Bronchus fibroblast of lung (primary cell): ENCODE data around the gene LRRC37A2. TPM values are rescaled to one million over a fixed set of nuclear protein-coding genes. Genes with fewer than 3 reads are reported as not detected.

Source experiments
- total RNA-seq: library from RNA; depleted of rRNA; stranded (reverse); fragments of >200 nt; gene quantifications from 2 replicates; pipeline ENCODE4 v1.2.3, GENCODE V29; 2015

The LRRC37A2 gene
- total RNA-seq = 3.6 and 4.9 TPM in 2 replicates

DNA sequence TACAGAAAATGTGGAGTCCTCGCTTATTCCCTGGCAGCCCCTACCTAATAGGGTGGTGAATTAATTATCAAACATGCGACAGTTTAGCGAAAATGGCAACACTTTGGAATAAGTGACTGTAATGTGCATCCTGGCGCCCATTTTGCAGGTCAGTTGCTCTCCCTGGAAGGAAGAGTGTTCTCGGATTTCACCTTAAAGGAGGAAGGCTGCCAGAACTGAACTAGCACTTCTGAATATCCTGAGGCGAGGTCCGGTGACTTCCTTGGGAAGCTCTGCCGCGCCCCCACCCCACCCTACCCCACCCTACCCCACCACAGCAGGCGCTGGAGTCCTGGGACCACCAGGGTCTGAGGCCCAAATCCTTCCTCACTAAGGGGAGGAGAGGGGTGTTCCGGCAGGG is at the start of gene LRRC37A2:
LRRC37A2 (plus strand) TSS at position 301 of the 400 bp plus-strand sequence. CDS start 245 bp downstream, outside the sequence.

DNA sequence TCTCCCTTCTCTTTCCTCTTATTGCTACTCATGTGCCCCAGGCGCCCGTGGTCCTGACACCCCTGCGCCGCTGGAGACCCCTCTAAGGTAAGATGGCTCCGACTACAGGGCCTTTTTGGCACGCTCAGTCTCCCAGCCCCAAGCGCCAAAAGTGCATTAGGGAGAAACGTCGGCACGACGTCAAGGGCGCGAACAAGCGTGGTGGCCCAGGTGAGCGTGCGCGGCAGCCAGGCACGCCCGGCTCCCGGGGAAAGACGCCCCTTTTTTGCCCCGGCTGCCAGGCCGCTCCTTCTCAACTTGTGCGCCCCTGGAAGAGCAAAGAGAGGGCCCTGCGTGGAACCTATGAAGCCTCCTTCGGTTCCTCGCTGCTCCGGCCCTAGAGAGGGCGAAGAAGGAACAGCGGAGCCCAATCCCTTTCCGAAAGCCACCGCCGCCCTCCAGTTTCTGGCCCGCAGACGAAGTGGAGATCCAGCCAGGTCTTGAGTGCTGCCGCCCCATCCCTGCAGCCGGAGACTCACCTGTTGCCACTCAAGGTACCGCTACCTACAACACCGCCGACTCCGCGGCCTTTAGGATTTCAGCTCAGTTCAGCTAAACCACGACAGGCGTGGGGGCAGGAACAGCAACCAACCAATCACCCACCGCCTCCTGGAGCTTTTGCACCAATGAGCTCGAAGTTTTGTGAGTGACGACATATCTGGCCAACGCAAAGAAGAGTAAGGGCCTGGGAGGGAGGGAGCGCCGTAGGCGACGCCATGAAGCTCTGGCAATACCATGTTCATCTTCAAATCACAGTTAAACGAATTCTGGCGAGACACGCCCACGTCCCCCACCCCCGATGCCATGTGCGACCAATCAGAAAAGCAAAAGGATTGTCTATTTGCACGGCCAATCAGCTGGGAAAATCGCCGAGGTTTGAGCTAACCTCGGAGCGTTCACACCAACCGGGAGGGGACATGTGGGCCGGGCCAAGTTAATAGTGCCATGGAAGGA is 67.1 kb downstream of the LRRC37A2 start, which contains the start of gene ARL17A:
ARL17A (minus strand) TSS at position 609 of the 993 bp plus-strand sequence. CDS start 3,369 bp downstream, outside the sequence.

DNA sequence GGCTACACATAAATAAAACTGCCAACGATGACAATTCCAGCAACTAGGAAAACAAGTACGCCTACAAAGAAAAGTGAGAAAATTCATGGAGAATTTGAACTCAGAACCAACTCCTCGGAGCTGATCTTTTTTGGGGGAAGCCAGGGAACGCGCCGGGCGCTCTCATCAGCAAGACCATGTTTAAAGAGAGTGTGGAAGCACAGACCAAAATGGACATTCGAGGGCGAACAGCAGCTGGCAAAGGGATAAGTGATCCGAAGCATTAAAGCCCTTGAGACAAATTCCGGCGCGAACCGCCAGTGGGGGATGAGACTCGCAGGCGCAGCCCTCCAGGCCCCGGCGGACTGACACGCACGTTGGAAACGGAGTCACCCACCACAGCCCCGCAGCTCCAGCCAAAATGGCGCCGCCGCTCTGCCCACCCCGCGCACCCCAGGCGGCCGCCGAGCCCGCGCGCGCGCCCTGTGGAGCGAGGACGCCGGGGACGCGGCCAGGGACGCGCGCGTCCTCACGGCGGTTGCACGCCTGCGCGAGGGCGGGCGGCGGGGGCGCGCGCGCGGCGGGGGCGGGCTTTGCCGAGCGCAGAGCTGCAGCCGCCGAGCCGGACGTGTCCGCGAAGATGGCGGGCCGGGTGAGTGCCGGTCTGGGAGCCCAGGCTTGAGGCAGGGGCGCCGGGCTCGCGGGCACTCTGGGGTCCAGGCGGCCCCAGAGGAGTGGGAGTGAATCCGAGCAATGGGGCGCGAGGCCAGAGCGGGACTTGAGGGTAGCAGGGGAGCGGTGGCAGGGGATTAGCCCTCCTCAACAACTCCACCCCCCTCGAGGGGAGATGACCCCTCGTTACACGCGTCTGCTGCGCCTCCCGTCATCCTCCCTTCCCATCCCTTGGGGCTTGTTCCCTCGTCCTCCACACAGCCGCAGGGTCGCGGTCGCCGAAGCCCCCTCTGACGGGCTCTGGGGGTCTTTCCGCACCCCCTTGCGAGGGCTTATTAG is 78.2 kb downstream of the LRRC37A2 start, which contains the start of gene NSF:
NSF (plus strand) TSS at position 513 of the 990 bp plus-strand sequence; CDS start at position 620, 107 bp downstream.

Other genes with a start within 250 kb of the LRRC37A2 start
- 0.67 and 0.74 TPM in 2 replicates for gene LRRC37A, start 217.3 kb upstream of the LRRC37A2 start, total RNA-seq
- 5.2 and 6.6 TPM in 2 replicates for gene ARL17B, start 150.7 kb upstream of the LRRC37A2 start, total RNA-seq
- gene ARL17A, start 67.2 kb downstream of the LRRC37A2 start, total RNA-seq = 1.9 and 2.4 TPM in 2 replicates
- 24.5 and 28.2 TPM in 2 replicates for gene NSF, start 78.2 kb downstream of the LRRC37A2 start, total RNA-seq